Activated CD4-positive, alpha-beta T cell treated with anti-CD3 and anti-CD28 coated beads, Interleukin-2, Interleukin-4, amounts not matched to agents 100 ng/mL and 50 ng/mL, durations not matched to agents 16 hours and 8 hours (primary cell): Measurements from ENCODE around the gene ASB13.

Experiments
- DNase-seq: peaks from one replicate; pipeline ENCODE4 v3.0.0-alpha.2; 2020; ENCODE audit warnings: low spot score

The ASB13 gene

GRCh38 chr10:5647507-5648240 lies 18.7 kb downstream of the ASB13 start:
- no peak for DNase-seq

GRCh38 chr10:5645944-5646617 lies 20.3 kb downstream of the ASB13 start:
- DNase-seq = no peak

GRCh38 chr10:5645375-5645774 lies 21.0 kb downstream of the ASB13 start:
- no peak for DNase-seq

GRCh38 chr10:5644930-5645329 lies 21.5 kb downstream of the ASB13 start:
- no peak for DNase-seq

- no peak for DNase-seq
These were observed 22.9 kb downstream of the ASB13 start for GRCh38 chr10:5643346-5644067.

- no peak for DNase-seq
These were observed 24.9 kb downstream of the ASB13 start for GRCh38 chr10:5641501-5641900.

GRCh38 chr10:5640501-5640900 lies 25.9 kb downstream of the ASB13 start:
- DNase-seq = no peak

GRCh38 chr10:5640036-5640435 lies 26.4 kb downstream of the ASB13 start:
- DNase-seq = no peak

- no peak for DNase-seq
These were observed 27.3 kb downstream of the ASB13 start for GRCh38 chr10:5639066-5639465.

- no peak for DNase-seq
These were observed 27.9 kb downstream of the ASB13 start for GRCh38 chr10:5638494-5638893.

- no peak for DNase-seq
These were observed 31.5 kb downstream of the ASB13 start for GRCh38 chr10:5634918-5635317.

GRCh38 chr10:5633166-5633749 lies 33.1 kb downstream of the ASB13 start:
- no peak for DNase-seq

- no peak for DNase-seq
These were observed 33.9 kb downstream of the ASB13 start for GRCh38 chr10:5632446-5632845.

- DNase-seq = no peak
These were observed 34.5 kb downstream of the ASB13 start for GRCh38 chr10:5631936-5632335.

GRCh38 chr10:5630112-5630436 lies 36.3 kb downstream of the ASB13 start:
- no peak for DNase-seq

- peak; percentile 90 for DNase-seq
These were observed 36.9 kb downstream of the ASB13 start for GRCh38 chr10:5629303-5630111.

GRCh38 chr10:5628451-5629302 lies 37.7 kb downstream of the ASB13 start:
- DNase-seq = peak; percentile 66

GRCh38 chr10:5627486-5628044 lies 38.8 kb downstream of the ASB13 start:
- no peak for DNase-seq

- DNase-seq = peak; percentile 66
These were observed 40.2 kb downstream of the ASB13 start for GRCh38 chr10:5625992-5626777.

- DNase-seq = no peak
These were observed 41.7 kb downstream of the ASB13 start for GRCh38 chr10:5624701-5625100.
